ENCODE data around the gene CLIC6. TPM values are rescaled to one million over a fixed set of nuclear protein-coding genes. Genes with fewer than 3 reads are reported as not detected.
"Not testable (repeated sequence)": the region's sequence is repeated elsewhere in the genome, so short reads cannot be mapped to it uniquely, and the experiment has no call there.

The CLIC6 gene
- total and polyA plus RNA-seq, 2 of the 8 experiments (the other 6 are each of a cell fraction or from before 2014, with no cell fraction given) = 0.42 to 1.3 TPM

- H3K27ac ChIP-seq (ENCODE audit: low read depth, low read length); H3K36me3 ChIP-seq (ENCODE audit: control insufficient read depth in 2 of 4, insufficient read depth in 4 of 4, low read length in 3 of 4); H3K18ac ChIP-seq (ENCODE audit: extremely low read depth, low read length); H4K5ac ChIP-seq (ENCODE audit: insufficient read length, low read depth, low read length); H2BK120ac ChIP-seq (replicated peaks; ENCODE audit: low read depth, low read length); H4K91ac ChIP-seq (replicated peaks; ENCODE audit: insufficient read length, low read length); H3K14ac ChIP-seq (ENCODE audit: insufficient read length); H3K23ac ChIP-seq (ENCODE audit: insufficient read length); H2AK5ac ChIP-seq (ENCODE audit: low read depth, low read length); H3K23me2 ChIP-seq (ENCODE audit: low read depth, low read length); H3K27me3 ChIP-seq (replicated peaks in 1 of 4; ENCODE audit: control insufficient read depth in 3 of 4, extremely low read depth in 1 of 4, insufficient read depth in 3 of 4, low read length in 3 of 4); H3K4me2 ChIP-seq (ENCODE audit: insufficient read depth in 1 of 2, low read depth in 2 of 2, low read length in 2 of 2); H3K79me1 ChIP-seq (ENCODE audit: low read depth, low read length); H2BK20ac ChIP-seq (ENCODE audit: low read length); POLR2A ChIA-PET (ENCODE audit: partially characterized antibody); H3K56ac ChIP-seq (replicated peaks; ENCODE audit: insufficient read length, low read depth, low read length); DNase-seq (ENCODE audit: low read depth in 1 of 2, low spot score in 2 of 2); FAIRE-seq; H3K4me3 ChIP-seq (ENCODE audit: extremely low read depth in 1 of 4, insufficient read depth in 2 of 4, low read depth in 3 of 4, low read length in 4 of 4); H2BK15ac ChIP-seq (ENCODE audit: low read length); H4K8ac ChIP-seq (ENCODE audit: extremely low read depth, insufficient read depth, low read length); H2BK5ac ChIP-seq (ENCODE audit: low read depth, low read length); H3K4ac ChIP-seq (replicated peaks; ENCODE audit: insufficient read length, low read depth, low read length); H2BK12ac ChIP-seq (ENCODE audit: low read depth, low read length); H4K20me1 ChIP-seq (replicated peaks in 1 of 2; ENCODE audit: control insufficient read depth in 1 of 2, insufficient read depth in 2 of 2, low read length in 2 of 2); H3K4me1 ChIP-seq (replicated peaks in 1 of 4; ENCODE audit: control insufficient read depth in 3 of 4, insufficient read depth in 4 of 4, low read length in 3 of 4); H3K9me3 ChIP-seq (ENCODE audit: insufficient read depth in 2 of 2, low read depth in 1 of 2, low read length in 1 of 2); H2AFZ ChIP-seq (ENCODE audit: low read length); H3K9ac ChIP-seq (replicated peaks in 1 of 4; ENCODE audit: extremely low read depth in 1 of 4, low read depth in 3 of 4, low read length in 3 of 4); H3K79me2 ChIP-seq (ENCODE audit: control insufficient read depth in 1 of 2, insufficient read depth in 2 of 2, low read length in 2 of 2): not testable (repeated sequence)
- CTCF ChIA-PET (ENCODE audit: partially characterized antibody) = interaction anchor here (0.7 to 0.8 kb wide), 2 partner anchors 29 to 144 kb away, joined by 3 read pairs; no protein-coding TSS in a partner anchor
- WGBS, 2 experiments (ENCODE audit: extremely low coverage in 1 of 2, insufficient coverage in 1 of 2, insufficient read length in 1 of 2, insufficient replicate concordance in 2 of 2, low coverage in 1 of 2, low lambda C conversion rate in 2 of 2, missing lambda C conversion rate in 1 of 2) = 98% methylated on average over 3 of the region's 3 CpGs; no CpG with 5 or more reads in 1 of the 2 experiments
Observed at GRCh38 chr21:34718529-34718928, 49.7 kb downstream of the CLIC6 start.
